Spinal cord (tissue), 10 donors: ENCODE results near the gene LRTM1. TPM values are rescaled to one million over a fixed set of nuclear protein-coding genes. Genes with fewer than 3 reads are reported as not detected.

Source experiments
- DNase-seq, 6 donors: peaks; one replicate each; pipeline versions ENCODE4 v3.0.0 to v3.0.0-alpha.2; 2013 to 2015; ENCODE audit warnings: low spot score in 6 of 6, low read depth in 4 of 6
- H3K27ac ChIP-seq: one replicate; pipeline ENCODE4 v1.5.1; 2013; ENCODE audit warnings: low read depth, low read length, control low read depth
- H3K27me3 ChIP-seq: one replicate; pipeline ENCODE4 v1.6.1; 2013; ENCODE audit warnings: low read length; ENCODE audit not compliant: control insufficient read depth, insufficient read depth
- H3K36me3 ChIP-seq: one replicate; pipeline ENCODE4 v1.6.1; 2013; ENCODE audit warnings: low read length; ENCODE audit not compliant: control insufficient read depth, insufficient read depth
- H3K4me1 ChIP-seq: one replicate; pipeline ENCODE4 v1.6.1; 2013; ENCODE audit warnings: low read length; ENCODE audit not compliant: control insufficient read depth, insufficient read depth
- H3K4me3 ChIP-seq: one replicate; pipeline ENCODE4 v1.5.1; 2013; ENCODE audit warnings: low read depth, low read length, control low read depth
- H3K9me3 ChIP-seq: one replicate; pipeline ENCODE4 v1.6.1; 2013; ENCODE audit warnings: low read length; ENCODE audit not compliant: control insufficient read depth, insufficient read depth
- WGBS: methylation state at CpG from one replicate; pipeline ENCODE4 v1.1.5; 2013; ENCODE audit warnings: missing lambda C conversion rate; ENCODE audit not compliant: insufficient coverage; 5-methylcytosine and 5-hydroxymethylcytosine counted together
- polyA plus RNA-seq, 2 donors: library from polyadenylated mRNA; unstranded; fragments of 120-200 nt; gene quantifications; one replicate each; pipeline ENCODE4 v1.2.1, GENCODE V29; 2013; ENCODE audit not compliant: insufficient read length in 2 of 2
- total RNA-seq, 2 donors: library from RNA; depleted of rRNA in 1 of 2; stranded (reverse); fragments of 120-200 nt in 1 of 2; fragments of >200 nt in 1 of 2; gene quantifications; one replicate each; pipeline versions ENCODE4 v1.2.3 to v1.2.4, GENCODE V29; 2013 to 2014
- donor health status: healthy.

LRTM1 gene
- total and polyA plus RNA-seq, 4 donors, result 0.17 to 0.44 TPM; not detected in 2

GRCh38 chr3:54871867-54872266 lies 56.0 kb downstream of the LRTM1 start:
- Histone ChIP-seq H3K36me3 (no peaks in the 10 kb centered on the region), H3K27ac (no peak overlapping the region), H3K4me1 (no peaks in the 10 kb centered on the region), H3K9me3 (no peaks in the 10 kb centered on the region), H3K4me3 (no peak overlapping the region), H3K27me3 (peaks cover 2% of the 10 kb centered on the region)
- WGBS, result 82% methylated on average over 4 of the region's 4 CpGs
- DNase-seq, result no peak

DNA sequence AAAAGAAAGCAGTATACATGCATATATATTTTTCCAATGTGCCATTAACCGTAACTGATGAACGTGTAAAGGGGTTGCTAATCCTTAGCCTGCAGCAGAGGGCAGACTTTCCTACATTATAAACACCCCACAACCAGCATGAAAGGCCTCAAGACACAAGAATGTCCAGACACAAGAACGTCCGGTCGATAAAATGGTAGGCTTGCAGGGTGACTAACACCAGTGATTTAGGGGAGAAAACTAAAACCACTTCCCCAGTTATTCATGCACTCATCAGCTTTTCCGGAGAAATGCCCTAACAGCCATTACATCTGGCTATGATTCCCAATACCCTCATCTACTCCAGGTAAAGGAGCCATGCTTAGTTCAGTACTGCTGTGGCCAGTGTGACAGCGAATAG lies 57.4 kb downstream of the LRTM1 start:
- no peaks in the 10 kb centered on the region for H3K4me1 ChIP-seq
- no peaks in the 10 kb centered on the region for H3K9me3 ChIP-seq
- no peak overlapping the region for H3K27ac ChIP-seq
- no peaks in the 10 kb centered on the region for H3K36me3 ChIP-seq
- DNase-seq, result peak in 4 of 6 donors; percentile 18 to 87 (median 54)
- 72% methylated on average over 2 of the region's 7 CpGs for WGBS
- peaks cover 2% of the 10 kb centered on the region for H3K27me3 ChIP-seq
- H3K4me3 ChIP-seq, result no peak overlapping the region
